GM23338 (cell line): ENCODE data around the gene BCAP31.

ENCODE experiments used
- CREB1 ChIP-seq: fragments of 250-450 bp; sonication (Bioruptor Pico); IDR thresholded peaks from 2 replicates; pipeline ENCODE4 v1.5.0; 2020; ENCODE audit warnings: low read depth, mild to moderate bottlenecking, moderate library complexity
- CTCF ChIP-seq, 2 experiments: fragments of 200-600 bp in 1 of 2; sonication (generic) in 1 of 2; conservative IDR thresholded peaks; 2 replicates each; pipeline versions ENCODE4 v1.5.1 to v1.6.1; 2016 to 2017; ENCODE audit warnings: antibody characterized with exemption in 2 of 2, low read depth in 2 of 2, mild to moderate bottlenecking in 2 of 2, moderate library complexity in 1 of 2
- ETS1 ChIP-seq: IDR thresholded peaks from 2 replicates; pipeline ENCODE4 v1.6.1; 2016; ENCODE audit warnings: antibody characterized with exemption
- EZH2 ChIP-seq: fragments of 200-600 bp; sonication (generic); IDR thresholded peaks from one replicate; pipeline ENCODE4 v1.8.0; 2017; ENCODE audit warnings: antibody characterized with exemption, mild to moderate bottlenecking, low read depth; ENCODE audit not compliant: unreplicated experiment
- EZH2phosphoT487 ChIP-seq: fragments of 200-600 bp; sonication (generic); IDR thresholded peaks from one replicate; pipeline ENCODE4 v1.8.1; 2018; ENCODE audit warnings: antibody characterized with exemption; ENCODE audit not compliant: unreplicated experiment
- JUNB ChIP-seq: IDR thresholded peaks from one replicate; pipeline ENCODE4 v1.6.1; 2016; ENCODE audit warnings: antibody characterized with exemption; ENCODE audit not compliant: unreplicated experiment
- NANOG ChIP-seq: IDR thresholded peaks from 2 replicates; pipeline ENCODE4 v1.6.1; 2016; ENCODE audit warnings: antibody characterized with exemption, borderline replicate concordance
- POLR2AphosphoS5 ChIP-seq: IDR thresholded peaks from 2 replicates; pipeline ENCODE4 v1.6.1; 2016; ENCODE audit warnings: antibody characterized with exemption, low read depth
- STAT1 ChIP-seq: IDR thresholded peaks from one replicate; pipeline ENCODE4 v1.6.1; 2016; ENCODE audit warnings: antibody characterized with exemption; ENCODE audit not compliant: unreplicated experiment
- ZNF114 ChIP-seq: fragments of 250-450 bp; sonication (Bioruptor Pico); IDR thresholded peaks from 2 replicates; pipeline ENCODE4 v1.5.0; 2020; ENCODE audit warnings: mild to moderate bottlenecking, moderate library complexity
- ZNF331 ChIP-seq: fragments of 250-450 bp; sonication (Bioruptor Pico); IDR thresholded peaks from 2 replicates; pipeline ENCODE4 v1.5.0; 2020; ENCODE audit warnings: low read depth, mild to moderate bottlenecking, moderate library complexity
- ZNF462 ChIP-seq: fragments of 250-450 bp; sonication (Bioruptor Pico); IDR thresholded peaks from 2 replicates; pipeline ENCODE4 v1.5.0; 2020; ENCODE audit warnings: mild to moderate bottlenecking, moderate library complexity
- TF ChIP-seq, protein P1 (sequence below): IDR thresholded peaks from one replicate; pipeline ENCODE4 v1.6.1; 2018; ENCODE audit warnings: antibody characterized with exemption; ENCODE audit not compliant: unreplicated experiment

GRCh38 chrX:153670748-153671588 is 53.2 kb downstream of the BCAP31 start:
- no peak for TF ChIP-seq POLR2AphosphoS5
- no peak for TF ChIP-seq CTCF (conservative IDR thresholded peaks at IDR 0.05; ENCODE audit: low read depth in 2 of 2)
- no peak for TF ChIP-seq CREB1 (CRISPR knock-in tag)
- no peak for TF ChIP-seq EZH2
- TF ChIP-seq JUNB = no peak
- no peak for TF ChIP-seq ZNF462 (CRISPR knock-in tag)
- TF ChIP-seq, protein P1, sequence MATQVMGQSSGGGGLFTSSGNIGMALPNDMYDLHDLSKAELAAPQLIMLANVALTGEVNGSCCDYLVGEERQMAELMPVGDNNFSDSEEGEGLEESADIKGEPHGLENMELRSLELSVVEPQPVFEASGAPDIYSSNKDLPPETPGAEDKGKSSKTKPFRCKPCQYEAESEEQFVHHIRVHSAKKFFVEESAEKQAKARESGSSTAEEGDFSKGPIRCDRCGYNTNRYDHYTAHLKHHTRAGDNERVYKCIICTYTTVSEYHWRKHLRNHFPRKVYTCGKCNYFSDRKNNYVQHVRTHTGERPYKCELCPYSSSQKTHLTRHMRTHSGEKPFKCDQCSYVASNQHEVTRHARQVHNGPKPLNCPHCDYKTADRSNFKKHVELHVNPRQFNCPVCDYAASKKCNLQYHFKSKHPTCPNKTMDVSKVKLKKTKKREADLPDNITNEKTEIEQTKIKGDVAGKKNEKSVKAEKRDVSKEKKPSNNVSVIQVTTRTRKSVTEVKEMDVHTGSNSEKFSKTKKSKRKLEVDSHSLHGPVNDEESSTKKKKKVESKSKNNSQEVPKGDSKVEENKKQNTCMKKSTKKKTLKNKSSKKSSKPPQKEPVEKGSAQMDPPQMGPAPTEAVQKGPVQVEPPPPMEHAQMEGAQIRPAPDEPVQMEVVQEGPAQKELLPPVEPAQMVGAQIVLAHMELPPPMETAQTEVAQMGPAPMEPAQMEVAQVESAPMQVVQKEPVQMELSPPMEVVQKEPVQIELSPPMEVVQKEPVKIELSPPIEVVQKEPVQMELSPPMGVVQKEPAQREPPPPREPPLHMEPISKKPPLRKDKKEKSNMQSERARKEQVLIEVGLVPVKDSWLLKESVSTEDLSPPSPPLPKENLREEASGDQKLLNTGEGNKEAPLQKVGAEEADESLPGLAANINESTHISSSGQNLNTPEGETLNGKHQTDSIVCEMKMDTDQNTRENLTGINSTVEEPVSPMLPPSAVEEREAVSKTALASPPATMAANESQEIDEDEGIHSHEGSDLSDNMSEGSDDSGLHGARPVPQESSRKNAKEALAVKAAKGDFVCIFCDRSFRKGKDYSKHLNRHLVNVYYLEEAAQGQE = no peak
- TF ChIP-seq STAT1 = no peak
- TF ChIP-seq ETS1 = no peak
- TF ChIP-seq NANOG = no peak
- no peak for TF ChIP-seq EZH2phosphoT487
- TF ChIP-seq ZNF331 (CRISPR knock-in tag) = no peak
- no peak for TF ChIP-seq ZNF114
